Activated CD4-positive, alpha-beta T cell treated with anti-CD3 and anti-CD28 coated beads, Interleukin-2, amount 50 U/mL, for 1 hour (primary cell): ENCODE data around the gene PKP2.
A peak's percentile ranks its signal among the peaks of the same experiment; 100 is the strongest.

Experiments used
- DNase-seq: peaks from one replicate; pipeline ENCODE4 v3.0.0-alpha.2; 2020

PKP2 gene

GRCh38 chr12:32804301-32804700 is 92.3 kb downstream of the PKP2 start:
- DNase-seq: no peak

GRCh38 chr12:32801269-32801980 is 95.2 kb downstream of the PKP2 start:
- DNase-seq: no peak

- DNase-seq: no peak
Observed at GRCh38 chr12:32794281-32794680, 102.3 kb downstream of the PKP2 start.

GRCh38 chr12:32789916-32790315 is 106.7 kb downstream of the PKP2 start:
- no peak for DNase-seq

- DNase-seq: no peak
Observed at GRCh38 chr12:32789446-32789845, 107.1 kb downstream of the PKP2 start.

- no peak for DNase-seq
Observed at GRCh38 chr12:32788405-32788804, 108.2 kb downstream of the PKP2 start.

- DNase-seq: no peak
Observed at GRCh38 chr12:32785557-32785956, 111.0 kb downstream of the PKP2 start.

- DNase-seq: no peak
Observed at GRCh38 chr12:32783029-32783428, 113.5 kb downstream of the PKP2 start.

GRCh38 chr12:32780071-32780470 is 116.5 kb downstream of the PKP2 start:
- DNase-seq: no peak

- DNase-seq: no peak
Observed at GRCh38 chr12:32777691-32778175, 118.8 kb downstream of the PKP2 start.

GRCh38 chr12:32777159-32777558 is 119.4 kb downstream of the PKP2 start:
- no peak for DNase-seq

- no peak for DNase-seq
Observed at GRCh38 chr12:32776258-32776657, 120.3 kb downstream of the PKP2 start.

GRCh38 chr12:32773691-32774090 is 122.9 kb downstream of the PKP2 start:
- no peak for DNase-seq

GRCh38 chr12:32770141-32770540 is 126.4 kb downstream of the PKP2 start:
- no peak for DNase-seq

GRCh38 chr12:32768518-32768917 is 128.1 kb downstream of the PKP2 start:
- DNase-seq: no peak

- no peak for DNase-seq
Observed at GRCh38 chr12:32765906-32766305, 130.7 kb downstream of the PKP2 start.

- no peak for DNase-seq
Observed at GRCh38 chr12:32761716-32762115, 134.9 kb downstream of the PKP2 start.

GRCh38 chr12:32757157-32757556 is 139.4 kb downstream of the PKP2 start:
- DNase-seq: no peak

GRCh38 chr12:32756476-32757066 is 140.0 kb downstream of the PKP2 start:
- DNase-seq: no peak

- DNase-seq: peak; percentile 82
Observed at GRCh38 chr12:32755654-32756475, 140.7 kb downstream of the PKP2 start, which contains the start of gene YARS2. Gene YARS2, minus strand, starts transcription at chr12:32755897. Its CDS starts 23 bp downstream, at chr12:32755874.

- DNase-seq: peak; percentile 58
Observed at GRCh38 chr12:32755051-32755653, 141.4 kb downstream of the PKP2 start.

GRCh38 chr12:32754111-32754510 is 142.5 kb downstream of the PKP2 start:
- no peak for DNase-seq

- no peak for DNase-seq
Observed at GRCh38 chr12:32753605-32754004, 143.0 kb downstream of the PKP2 start.
